Mucosa of gallbladder (tissue), 1 donor: ENCODE results near the gene RYR2. TPM values are rescaled to one million over a fixed set of nuclear protein-coding genes. Genes with fewer than 3 reads are reported as not detected.

Experiments used
- DNase-seq: peaks from one replicate; pipeline ENCODE4 v3.0.0-alpha.2; 2020; ENCODE audit warnings: low spot score
- total RNA-seq: library from RNA; stranded (reverse); gene quantifications from one replicate; pipeline ENCODE4 v1.2.1, GENCODE V29; 2021
- donor health status: DM: no; HTN: no; CAD: no.

The RYR2 gene
- 7.5 TPM for total RNA-seq

- no peak for DNase-seq
Observed at GRCh38 chr1:237041795-237042525, at the start of gene RYR2. RYR2 (plus strand) TSS chr1:237042184; CDS start chr1:237042522, 338 bp downstream.

GRCh38 chr1:236992449-236992848 is 49.5 kb upstream of the RYR2 start:
- DNase-seq = no peak

- no peak for DNase-seq
Observed at GRCh38 chr1:236994450-236994849, 47.5 kb upstream of the RYR2 start.

GRCh38 chr1:236997361-236997760 is 44.6 kb upstream of the RYR2 start:
- DNase-seq = no peak

GRCh38 chr1:236997882-236998281 is 44.1 kb upstream of the RYR2 start:
- DNase-seq = no peak

- DNase-seq = no peak
Observed at GRCh38 chr1:236998546-236998945, 43.4 kb upstream of the RYR2 start.

GRCh38 chr1:237000191-237000590 is 41.8 kb upstream of the RYR2 start:
- no peak for DNase-seq

- DNase-seq = no peak
Observed at GRCh38 chr1:237003516-237003915, 38.5 kb upstream of the RYR2 start.

GRCh38 chr1:237004116-237004515 is 37.9 kb upstream of the RYR2 start, which contains the start of gene MT1HL1:
MT1HL1 (minus strand) TSS chr1:237004441; CDS start chr1:237004372, 69 bp downstream.
- DNase-seq = no peak

GRCh38 chr1:237005674-237006073 is 36.3 kb upstream of the RYR2 start:
- DNase-seq = no peak

GRCh38 chr1:237007147-237007881 is 34.7 kb upstream of the RYR2 start:
- DNase-seq = no peak

GRCh38 chr1:237009611-237010010 is 32.4 kb upstream of the RYR2 start:
- DNase-seq = no peak

- no peak for DNase-seq
Observed at GRCh38 chr1:237011432-237011831, 30.6 kb upstream of the RYR2 start.

GRCh38 chr1:237012361-237012760 is 29.6 kb upstream of the RYR2 start:
- DNase-seq = no peak

GRCh38 chr1:237012788-237013383 is 29.1 kb upstream of the RYR2 start:
- peak; percentile 26 for DNase-seq

- no peak for DNase-seq
Observed at GRCh38 chr1:237013608-237014007, 28.4 kb upstream of the RYR2 start.

GRCh38 chr1:237016626-237017025 is 25.4 kb upstream of the RYR2 start:
- DNase-seq = no peak

- DNase-seq = no peak
Observed at GRCh38 chr1:237018896-237019295, 23.1 kb upstream of the RYR2 start.

GRCh38 chr1:237025358-237026074 is 16.5 kb upstream of the RYR2 start:
- DNase-seq = no peak

GRCh38 chr1:237029240-237029639 is 12.7 kb upstream of the RYR2 start:
- DNase-seq = no peak

- DNase-seq = no peak
Observed at GRCh38 chr1:237029850-237030535, 12.0 kb upstream of the RYR2 start.

- DNase-seq = no peak
Observed at GRCh38 chr1:237031480-237031879, 10.5 kb upstream of the RYR2 start.
